CD14-positive monocyte (primary cell): ENCODE results near the gene KCNJ6. TPM values are rescaled to one million over a fixed set of nuclear protein-coding genes. Genes with fewer than 3 reads are reported as not detected.

Experiments
- DNase-seq, 3 donors: peaks; one replicate each; pipeline ENCODE4 v3.0.0-alpha.2; 2011 to 2022
- H2AFZ ChIP-seq: 2 replicates; pipeline ENCODE4 v1.6.0; 2012; ENCODE audit warnings: mild to moderate bottlenecking, low read depth, low read length, inconsistent platforms; ENCODE audit not compliant: insufficient read depth, poor library complexity, severe bottlenecking
- H3K27ac ChIP-seq, 2 donors: 1 replicate in 1 of 2; 2 replicates in 1 of 2; pipeline ENCODE4 v1.5.1; 2012 to 2013; ENCODE audit warnings: low read length in 2 of 2, control low read depth in 1 of 2, inconsistent platforms in 1 of 2, low read depth in 1 of 2, mild to moderate bottlenecking in 1 of 2
- H3K27me3 ChIP-seq, 2 donors: one replicate each; pipeline versions ENCODE4 v1.6.0 to v1.6.1; 2011 to 2013; ENCODE audit warnings: low read length in 2 of 2; ENCODE audit not compliant: control insufficient read depth in 2 of 2, insufficient read depth in 2 of 2
- H3K36me3 ChIP-seq, 2 donors: replicated peaks in 1 of 2; 1 replicate in 1 of 2; 2 replicates in 1 of 2; pipeline versions ENCODE4 v1.5.1 to v1.6.1; 2012 to 2013; ENCODE audit warnings: low read length in 2 of 2, control low read depth in 1 of 2, inconsistent platforms in 1 of 2, mild to moderate bottlenecking in 1 of 2; ENCODE audit not compliant: insufficient read depth in 2 of 2, control insufficient read depth in 1 of 2
- H3K4me1 ChIP-seq, 2 donors: 1 replicate in 1 of 2; 2 replicates in 1 of 2; pipeline versions ENCODE4 v1.5.1 to v1.6.1; 2012 to 2013; ENCODE audit warnings: low read length in 2 of 2, control low read depth in 1 of 2, inconsistent platforms in 1 of 2, mild to moderate bottlenecking in 1 of 2, moderate library complexity in 1 of 2; ENCODE audit not compliant: insufficient read depth in 2 of 2, control insufficient read depth in 1 of 2
- H3K4me2 ChIP-seq: replicated peaks from 2 replicates; pipeline ENCODE3; 2012; ENCODE audit warnings: low read length, moderate library complexity, mild to moderate bottlenecking; ENCODE audit not compliant: poor library complexity, severe bottlenecking; ENCODE audit errors: extremely low read depth
- H3K4me3 ChIP-seq, 3 experiments: fragments of 200-600 bp in 1 of 3; sonication (generic) in 1 of 3; replicated peaks in 1 of 3; 1 replicate in 2 of 3; 2 replicates in 1 of 3; pipeline ENCODE4 v1.5.1; 2011 to 2013; ENCODE audit warnings: low read length in 3 of 3, mild to moderate bottlenecking in 3 of 3, control low read depth in 2 of 3, low read depth in 2 of 3, inconsistent platforms in 1 of 3, moderate library complexity in 1 of 3
- H3K79me2 ChIP-seq: 2 replicates; pipeline ENCODE4 v1.6.0; 2012; ENCODE audit warnings: mild to moderate bottlenecking, control low read depth, inconsistent platforms, low read length, moderate library complexity; ENCODE audit not compliant: insufficient read depth
- H3K9ac ChIP-seq: 2 replicates; pipeline ENCODE4 v1.6.0; 2017; ENCODE audit warnings: low read length, mild to moderate bottlenecking; ENCODE audit not compliant: insufficient read depth, poor library complexity, severe bottlenecking
- H3K9me3 ChIP-seq, 2 donors: replicated peaks in 1 of 2; 1 replicate in 1 of 2; 2 replicates in 1 of 2; pipeline versions ENCODE4 v1.5.1 to v1.6.1; 2012 to 2013; ENCODE audit warnings: low read length in 2 of 2, control low read depth in 1 of 2; ENCODE audit not compliant: control insufficient read depth in 1 of 2, insufficient read depth in 1 of 2
- H4K20me1 ChIP-seq: 2 replicates; pipeline ENCODE4 v1.6.0; 2012; ENCODE audit warnings: mild to moderate bottlenecking, low read length, control low read depth, moderate library complexity; ENCODE audit not compliant: insufficient read depth
- H3K27ac Mint-ChIP-seq, 7 donors: one replicate each; pipeline ENCODE4 v1.8.0; 2020; ENCODE audit warnings: mild to moderate bottlenecking in 7 of 7, mixed read lengths in 7 of 7, moderate library complexity in 6 of 7, inconsistent platforms in 2 of 7
- H3K27me3 Mint-ChIP-seq, 3 donors: one replicate each; pipeline ENCODE4 v1.8.0; 2021 to 2022; ENCODE audit warnings: low read depth in 3 of 3, mild to moderate bottlenecking in 3 of 3, mixed read lengths in 3 of 3, moderate library complexity in 3 of 3, inconsistent platforms in 1 of 3
- H3K36me3 Mint-ChIP-seq, 2 donors: one replicate each; pipeline ENCODE4 v1.8.0; 2020; ENCODE audit warnings: mixed read lengths in 2 of 2, inconsistent platforms in 1 of 2, mild to moderate bottlenecking in 1 of 2
- H3K4me1 Mint-ChIP-seq: one replicate; pipeline ENCODE4 v1.8.0; 2020; ENCODE audit warnings: mild to moderate bottlenecking, mixed read lengths
- H3K4me3 Mint-ChIP-seq, 2 donors: one replicate each; pipeline ENCODE4 v1.8.0; 2020; ENCODE audit warnings: mild to moderate bottlenecking in 2 of 2, mixed read lengths in 2 of 2, moderate library complexity in 1 of 2
- H3K9me3 Mint-ChIP-seq, 7 donors: one replicate each; pipeline ENCODE4 v1.8.0; 2020 to 2022; ENCODE audit warnings: mixed read lengths in 7 of 7, mild to moderate bottlenecking in 6 of 7, moderate library complexity in 6 of 7, inconsistent platforms in 2 of 7
- WGBS: methylation state at CpG from one replicate; pipeline ENCODE4 v1.1.5; 2013; ENCODE audit warnings: missing lambda C conversion rate; ENCODE audit not compliant: insufficient coverage; 5-methylcytosine and 5-hydroxymethylcytosine counted together
- intact Hi-C, 2 donors: fragments of 100-400 bp; cut with micrococcal nuclease; formaldehyde crosslinking; loops; one replicate each; pipeline versions ENCODE4 v1.15.0 to v1.15.1; 2023
- polyA plus RNA-seq, 3 donors: library from polyadenylated mRNA; depleted of rRNA in 1 of 3; unstranded in 2 of 3; stranded (reverse) in 1 of 3; fragments of 300-500 nt in 2 of 3; fragments of >200 nt in 1 of 3; fragmentation: Illumina TruSeq in 2 of 3; gene quantifications; 1 replicate in 2 of 3; 2 replicates in 1 of 3; pipeline ENCODE4 v1.2.3, GENCODE V29; 2012 to 2021
- TF ChIP-seq, protein P1 (sequence below): fragments of 200-600 bp; IDR thresholded peaks from one replicate; pipeline ENCODE4 v1.8.0; 2022; ENCODE audit warnings: antibody characterized with exemption, mild to moderate bottlenecking

The KCNJ6 gene
- polyA plus RNA-seq, 3 donors: not detected

DNA sequence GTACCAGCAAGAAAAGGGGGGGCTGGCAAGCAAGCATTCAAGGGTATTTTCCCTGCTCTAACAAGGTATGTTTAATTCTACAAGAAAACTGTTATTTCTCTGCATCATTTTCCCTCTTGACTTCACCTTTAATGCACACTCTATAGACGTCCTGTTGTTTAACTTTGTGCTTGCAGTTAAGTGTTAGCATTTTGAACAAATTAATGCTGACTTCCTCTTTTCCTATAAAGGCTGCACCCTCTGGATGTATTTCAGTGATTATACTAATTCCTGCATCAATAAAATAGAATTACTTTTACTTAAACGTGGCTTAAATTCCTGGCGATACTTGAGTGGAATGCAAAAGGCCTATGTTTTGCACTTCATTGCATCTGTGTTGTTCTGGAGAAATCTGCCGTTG is 183.3 kb downstream of the KCNJ6 start:
- intact Hi-C loops: no loop called here
- Mint-ChIP-seq H3K27ac (no peak overlapping the region), H3K36me3 (no peaks in the 10 kb centered on the region), H3K4me3 (no peak overlapping the region), H3K9me3 (peaks cover 0 to 5% (median 0%) of the 10 kb centered on the region in 7 donors), H3K27me3 (peaks cover 3 to 7% (median 5%) of the 10 kb centered on the region in 3 donors), H3K4me1 (no peaks in the 10 kb centered on the region)
- TF ChIP-seq, protein P1, sequence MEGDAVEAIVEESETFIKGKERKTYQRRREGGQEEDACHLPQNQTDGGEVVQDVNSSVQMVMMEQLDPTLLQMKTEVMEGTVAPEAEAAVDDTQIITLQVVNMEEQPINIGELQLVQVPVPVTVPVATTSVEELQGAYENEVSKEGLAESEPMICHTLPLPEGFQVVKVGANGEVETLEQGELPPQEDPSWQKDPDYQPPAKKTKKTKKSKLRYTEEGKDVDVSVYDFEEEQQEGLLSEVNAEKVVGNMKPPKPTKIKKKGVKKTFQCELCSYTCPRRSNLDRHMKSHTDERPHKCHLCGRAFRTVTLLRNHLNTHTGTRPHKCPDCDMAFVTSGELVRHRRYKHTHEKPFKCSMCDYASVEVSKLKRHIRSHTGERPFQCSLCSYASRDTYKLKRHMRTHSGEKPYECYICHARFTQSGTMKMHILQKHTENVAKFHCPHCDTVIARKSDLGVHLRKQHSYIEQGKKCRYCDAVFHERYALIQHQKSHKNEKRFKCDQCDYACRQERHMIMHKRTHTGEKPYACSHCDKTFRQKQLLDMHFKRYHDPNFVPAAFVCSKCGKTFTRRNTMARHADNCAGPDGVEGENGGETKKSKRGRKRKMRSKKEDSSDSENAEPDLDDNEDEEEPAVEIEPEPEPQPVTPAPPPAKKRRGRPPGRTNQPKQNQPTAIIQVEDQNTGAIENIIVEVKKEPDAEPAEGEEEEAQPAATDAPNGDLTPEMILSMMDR: no peak
- H3K4me1 ChIP-seq: no peaks in the 10 kb centered on the region
- H3K9ac ChIP-seq: no peak overlapping the region
- DNase-seq: no peak
- H3K36me3 ChIP-seq: no peaks in the 10 kb centered on the region
- H3K9me3 ChIP-seq: no peaks in the 10 kb centered on the region
- no peaks in the 10 kb centered on the region for H3K27me3 ChIP-seq
- WGBS: 93% methylated on average over 2 of the region's 4 CpGs
- H2AFZ ChIP-seq: no peak overlapping the region
- H3K4me3 ChIP-seq: no peak overlapping the region
- H3K79me2 ChIP-seq: no peaks in the 10 kb centered on the region
- H3K4me2 ChIP-seq: no peak overlapping the region
- H4K20me1 ChIP-seq: no peaks in the 10 kb centered on the region
- no peak overlapping the region for H3K27ac ChIP-seq

DNA sequence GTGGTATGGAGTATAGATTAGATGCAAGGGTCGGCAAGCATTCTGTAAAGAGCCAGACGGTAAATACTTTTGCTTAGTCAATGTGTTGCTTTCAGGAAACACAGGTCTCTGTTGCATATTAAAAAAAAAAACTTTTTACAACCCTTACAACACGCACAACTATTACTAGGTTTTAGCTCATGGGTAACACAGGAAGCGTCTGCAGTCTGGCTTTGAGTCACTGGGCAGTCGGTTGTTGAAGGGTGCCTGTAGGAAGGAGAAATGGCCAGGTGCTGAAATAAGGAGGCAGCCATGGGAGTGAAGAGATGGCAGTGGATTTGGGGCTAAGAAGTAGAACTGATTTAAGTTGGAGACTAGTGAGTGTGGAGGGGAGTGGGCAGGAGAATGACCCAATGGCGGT is 192.1 kb downstream of the KCNJ6 start:
- 100% methylated on average over 1 of the region's 6 CpGs for WGBS
- H3K4me3 Mint-ChIP-seq: no peak overlapping the region
- Histone ChIP-seq H3K4me1 (no peaks in the 10 kb centered on the region), H3K36me3 (no peaks in the 10 kb centered on the region), H2AFZ (no peak overlapping the region), H3K9me3 (no peaks in the 10 kb centered on the region), H3K4me3 (no peak overlapping the region), H4K20me1 (no peaks in the 10 kb centered on the region), H3K27me3 (peaks cover 0 to 2% of the 10 kb centered on the region in 2 donors), H3K9ac (no peak overlapping the region), H3K79me2 (no peaks in the 10 kb centered on the region), H3K4me2 (no peak overlapping the region), H3K27ac (no peak overlapping the region)
- no peaks in the 10 kb centered on the region for H3K36me3 Mint-ChIP-seq
- no peak overlapping the region for H3K27ac Mint-ChIP-seq
- H3K9me3 Mint-ChIP-seq: peaks cover 0 to 3% (median 0%) of the 10 kb centered on the region in 7 donors
- intact Hi-C loops: no loop called here
- H3K27me3 Mint-ChIP-seq: peaks cover 2 to 12% (median 8%) of the 10 kb centered on the region in 3 donors
- TF ChIP-seq, protein P1: no peak
- no peaks in the 10 kb centered on the region for H3K4me1 Mint-ChIP-seq
- DNase-seq: no peak
